ENCODE measurements around the gene CLDN1. TPM values are rescaled to one million over a fixed set of nuclear protein-coding genes. Genes with fewer than 3 reads are reported as not detected.

CLDN1 gene
- total RNA-seq, 4 donors from 2014 or later, result 0.25 to 1.00 (median 0.36) TPM; not detected in 1

DNA sequence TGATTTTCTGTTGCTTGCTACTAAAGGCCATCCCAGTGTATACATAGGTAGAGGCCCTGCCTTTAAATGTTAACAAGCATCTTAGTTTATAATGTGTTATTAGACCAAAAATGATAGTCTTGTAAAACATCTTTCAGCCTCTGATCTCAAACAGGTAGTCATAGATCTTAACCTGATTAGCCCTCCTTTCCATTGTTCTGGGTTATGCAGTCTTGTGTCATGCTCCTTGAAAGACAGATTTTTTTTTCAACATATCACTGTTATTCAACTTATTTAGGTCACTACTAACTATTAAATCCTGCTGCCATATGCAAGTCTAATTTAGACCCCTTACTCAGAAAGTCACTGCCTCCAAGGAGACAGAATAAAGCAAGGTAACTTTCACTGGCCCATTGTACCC is 46.6 kb upstream of the CLDN1 start:
- DNase-seq, result no peak
- no peak for TF ChIP-seq POLR2A (IDR thresholded peaks at IDR 0.05)
- TF ChIP-seq, protein P1, sequence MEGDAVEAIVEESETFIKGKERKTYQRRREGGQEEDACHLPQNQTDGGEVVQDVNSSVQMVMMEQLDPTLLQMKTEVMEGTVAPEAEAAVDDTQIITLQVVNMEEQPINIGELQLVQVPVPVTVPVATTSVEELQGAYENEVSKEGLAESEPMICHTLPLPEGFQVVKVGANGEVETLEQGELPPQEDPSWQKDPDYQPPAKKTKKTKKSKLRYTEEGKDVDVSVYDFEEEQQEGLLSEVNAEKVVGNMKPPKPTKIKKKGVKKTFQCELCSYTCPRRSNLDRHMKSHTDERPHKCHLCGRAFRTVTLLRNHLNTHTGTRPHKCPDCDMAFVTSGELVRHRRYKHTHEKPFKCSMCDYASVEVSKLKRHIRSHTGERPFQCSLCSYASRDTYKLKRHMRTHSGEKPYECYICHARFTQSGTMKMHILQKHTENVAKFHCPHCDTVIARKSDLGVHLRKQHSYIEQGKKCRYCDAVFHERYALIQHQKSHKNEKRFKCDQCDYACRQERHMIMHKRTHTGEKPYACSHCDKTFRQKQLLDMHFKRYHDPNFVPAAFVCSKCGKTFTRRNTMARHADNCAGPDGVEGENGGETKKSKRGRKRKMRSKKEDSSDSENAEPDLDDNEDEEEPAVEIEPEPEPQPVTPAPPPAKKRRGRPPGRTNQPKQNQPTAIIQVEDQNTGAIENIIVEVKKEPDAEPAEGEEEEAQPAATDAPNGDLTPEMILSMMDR (IDR thresholded peaks at IDR 0.05 in 4 of 5, conservative IDR thresholded peaks at IDR 0.05 in 1 of 5), result no peak

DNA sequence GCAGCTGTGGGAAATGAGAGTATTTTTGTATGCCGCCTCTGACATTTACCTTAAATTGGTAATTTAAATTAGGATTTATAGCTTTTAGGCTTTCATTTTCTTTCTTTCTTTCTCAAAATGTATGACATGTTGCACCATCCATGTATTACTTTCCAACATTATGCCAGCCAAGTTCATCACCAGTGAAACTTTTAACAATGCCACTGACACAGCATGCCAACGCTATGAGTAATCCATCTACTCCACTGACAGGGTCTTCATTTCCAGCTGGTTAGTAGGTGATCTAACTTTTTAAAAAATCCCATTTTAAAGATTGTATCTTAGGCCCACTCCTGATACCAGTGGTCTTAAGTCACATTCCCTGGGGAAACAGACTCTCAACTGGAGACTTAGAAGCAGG is 43.9 kb upstream of the CLDN1 start:
- in situ Hi-C loops (cut with MboI; ENCODE audit: low sequenced_read_pairs in 4 of 4) (no loop called here), intact Hi-C loops (cut with DNase I; ENCODE audit: low total_unique reads) (no loop called here)
- DNase-seq (no peak), ATAC-seq (no peak)
- Histone ChIP-seq H3K27ac (no peak overlapping the region), H3K4me3 (no peak overlapping the region), H3K27me3 (no peaks in the 10 kb centered on the region), H3K36me3 (no peaks in the 10 kb centered on the region), H3K4me1 (no peaks in the 10 kb centered on the region), H3K9me3 (no peaks in the 10 kb centered on the region)
- TF ChIP-seq, protein P1 (IDR thresholded peaks at IDR 0.05 in 4 of 5, conservative IDR thresholded peaks at IDR 0.05 in 1 of 5), result no peak
- no peak for TF ChIP-seq POLR2A (IDR thresholded peaks at IDR 0.05)

More for the DNA sequence above, 46.6 kb upstream of the CLDN1 start:
- Histone ChIP-seq H3K36me3 (no peaks in the 10 kb centered on the region), H3K27ac (no peak overlapping the region), H3K27me3 (no peaks in the 10 kb centered on the region), H3K4me1 (no peaks in the 10 kb centered on the region), H3K9me3 (no peaks in the 10 kb centered on the region), H3K4me3 (no peak overlapping the region)
- in situ Hi-C loops (cut with MboI; ENCODE audit: low sequenced_read_pairs in 4 of 4), result no loop called here
- no peak for ATAC-seq
- intact Hi-C loops (cut with DNase I; ENCODE audit: low total_unique reads), result no loop called here

DNA sequence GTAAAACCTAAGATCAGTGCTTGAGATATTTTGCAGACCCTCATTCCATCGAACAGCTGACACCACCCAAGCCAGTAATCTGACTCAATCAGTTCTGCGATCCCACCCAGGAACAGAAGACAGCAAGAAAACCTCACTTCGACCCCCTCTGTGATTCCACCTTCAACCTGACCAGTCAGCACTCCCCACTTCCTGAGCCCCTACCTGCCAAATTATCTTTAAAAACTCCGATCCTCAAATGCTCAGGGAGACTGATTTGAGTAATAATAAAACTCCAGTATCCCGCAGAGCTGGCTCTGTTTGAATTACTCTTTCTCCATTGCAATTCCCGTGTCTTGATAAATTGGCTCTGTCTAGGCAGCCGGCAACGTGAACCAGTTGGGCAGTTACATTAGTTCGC is 40.0 kb upstream of the CLDN1 start:
- intact Hi-C loops (cut with DNase I; ENCODE audit: low total_unique reads) (no loop called here), in situ Hi-C loops (cut with MboI; ENCODE audit: low sequenced_read_pairs in 4 of 4) (no loop called here)
- Histone ChIP-seq H3K27ac (no peak overlapping the region), H3K9me3 (no peaks in the 10 kb centered on the region), H3K4me1 (no peaks in the 10 kb centered on the region), H3K4me3 (no peak overlapping the region), H3K27me3 (no peaks in the 10 kb centered on the region), H3K36me3 (no peaks in the 10 kb centered on the region)
- TF ChIP-seq POLR2A (IDR thresholded peaks at IDR 0.05), result no peak
- TF ChIP-seq, protein P1 (IDR thresholded peaks at IDR 0.05 in 4 of 5, conservative IDR thresholded peaks at IDR 0.05 in 1 of 5), result no peak
- no peak for ATAC-seq
- no peak for DNase-seq

DNA sequence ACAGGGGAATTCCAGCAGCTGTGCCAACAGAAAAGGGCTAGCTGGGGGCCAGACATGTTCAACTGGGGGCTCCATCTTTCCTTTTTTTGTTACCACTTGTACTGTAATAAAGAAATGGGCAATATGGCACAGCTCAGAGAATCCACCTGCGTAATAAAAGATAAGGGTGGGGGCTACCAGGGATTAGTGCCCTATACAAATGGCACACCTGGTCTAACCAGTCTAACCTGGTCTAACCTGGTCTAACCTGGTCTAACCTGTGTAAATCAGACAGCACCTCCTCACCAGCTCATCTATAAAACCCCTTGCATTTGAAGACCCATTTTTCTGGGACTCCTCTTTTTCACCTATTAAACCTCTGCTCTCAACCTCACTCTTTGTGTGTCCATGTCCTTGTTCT is 39.5 kb upstream of the CLDN1 start:
- intact Hi-C loops (cut with DNase I; ENCODE audit: low total_unique reads) (no loop called here), in situ Hi-C loops (cut with MboI; ENCODE audit: low sequenced_read_pairs in 4 of 4) (no loop called here)
- H3K4me1 ChIP-seq, result no peaks in the 10 kb centered on the region
- no peak overlapping the region for H3K27ac ChIP-seq
- H3K36me3 ChIP-seq, result no peaks in the 10 kb centered on the region
- no peaks in the 10 kb centered on the region for H3K9me3 ChIP-seq
- H3K4me3 ChIP-seq, result no peak overlapping the region
- no peak for DNase-seq
- no peak for TF ChIP-seq POLR2A (IDR thresholded peaks at IDR 0.05)
- TF ChIP-seq, protein P1 (IDR thresholded peaks at IDR 0.05 in 4 of 5, conservative IDR thresholded peaks at IDR 0.05 in 1 of 5), result no peak
- H3K27me3 ChIP-seq, result no peaks in the 10 kb centered on the region
- ATAC-seq, result no peak

DNA sequence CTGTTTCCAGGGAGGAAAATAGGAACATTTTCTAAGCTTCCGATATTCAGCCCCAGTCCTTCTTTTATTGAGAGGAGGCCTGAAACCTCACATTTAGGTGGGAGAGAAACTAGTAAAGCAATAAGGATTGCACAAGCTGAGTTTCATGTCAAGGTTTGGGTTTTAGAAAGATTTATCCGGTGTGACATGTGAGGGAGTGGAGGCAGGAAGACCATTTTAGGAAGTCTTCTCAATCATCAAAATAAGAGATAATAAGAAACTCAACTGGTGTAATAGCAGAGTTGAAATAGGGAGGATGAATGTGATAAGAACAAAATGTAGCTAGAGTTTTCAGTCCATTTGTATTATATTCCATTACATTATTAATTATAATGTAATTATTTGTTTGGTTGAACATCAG is 38.0 kb upstream of the CLDN1 start:
- H3K36me3 ChIP-seq, result no peaks in the 10 kb centered on the region
- H3K27me3 ChIP-seq, result no peaks in the 10 kb centered on the region
- in situ Hi-C loops (cut with MboI; ENCODE audit: low sequenced_read_pairs in 4 of 4) (no loop called here), intact Hi-C loops (cut with DNase I; ENCODE audit: low total_unique reads) (no loop called here)
- H3K27ac ChIP-seq, result no peak overlapping the region
- ATAC-seq (no peak), DNase-seq (no peak)
- no peaks in the 10 kb centered on the region for H3K4me1 ChIP-seq
- H3K4me3 ChIP-seq, result no peak overlapping the region
- TF ChIP-seq, protein P1 (IDR thresholded peaks at IDR 0.05 in 4 of 5, conservative IDR thresholded peaks at IDR 0.05 in 1 of 5), result no peak
- no peak for TF ChIP-seq POLR2A (IDR thresholded peaks at IDR 0.05)
- no peaks in the 10 kb centered on the region for H3K9me3 ChIP-seq

Data from gastrocnemius medialis (tissue), 4 donors.